Natural killer cell treated with Interleukin-12 subunit alpha and Interleukin-12 subunit beta and Interleukin-15 and Interleukin-18, amount 100 ng/mL, for 72 hours (primary cell): Measurements from ENCODE around the gene PRKD3. TPM values are rescaled to one million over a fixed set of nuclear protein-coding genes. Genes with fewer than 3 reads are reported as not detected.

ENCODE experiments used
- ATAC-seq, 2 donors: fragments of 150-1000 bp; cut with Tn5 transposase in 1 of 2; sonication (Bioruptor Pico), chemical (Tn5 transposase) in 1 of 2; 2 replicates each; pipeline ENCODE4 v1.10.0; 2021
- DNase-seq: peaks from one replicate; pipeline ENCODE4 v3.0.0; 2022; ENCODE audit warnings: low spot score
- H3K27ac Mint-ChIP-seq, 2 donors: 1 replicate in 1 of 2; 2 replicates in 1 of 2; pipeline ENCODE4 v1.8.0; 2022; ENCODE audit warnings: mixed read lengths in 2 of 2, mild to moderate bottlenecking in 1 of 2, moderate library complexity in 1 of 2
- H3K27me3 Mint-ChIP-seq, 2 donors: 1 replicate in 1 of 2; 2 replicates in 1 of 2; pipeline ENCODE4 v1.8.0; 2022; ENCODE audit warnings: mixed read lengths in 2 of 2
- H3K36me3 Mint-ChIP-seq: one replicate; pipeline ENCODE4 v1.8.0; 2022; ENCODE audit warnings: mixed read lengths
- H3K4me1 Mint-ChIP-seq, 2 donors: 1 replicate in 1 of 2; 2 replicates in 1 of 2; pipeline ENCODE4 v1.8.0; 2022; ENCODE audit warnings: low read depth in 2 of 2, mixed read lengths in 2 of 2, mild to moderate bottlenecking in 1 of 2
- H3K4me3 Mint-ChIP-seq: one replicate; pipeline ENCODE4 v1.8.0; 2022; ENCODE audit warnings: mixed read lengths
- H3K9me3 Mint-ChIP-seq: 2 replicates; pipeline ENCODE4 v1.8.0; 2022; ENCODE audit warnings: mixed read lengths
- total RNA-seq, 2 donors: library from RNA; stranded (reverse); gene quantifications; one replicate each; pipeline ENCODE4 v1.2.3, GENCODE V29; 2022

PRKD3 gene
- total RNA-seq, 2 donors from 2014 or later = 41.4 to 43.8 TPM

DNA sequence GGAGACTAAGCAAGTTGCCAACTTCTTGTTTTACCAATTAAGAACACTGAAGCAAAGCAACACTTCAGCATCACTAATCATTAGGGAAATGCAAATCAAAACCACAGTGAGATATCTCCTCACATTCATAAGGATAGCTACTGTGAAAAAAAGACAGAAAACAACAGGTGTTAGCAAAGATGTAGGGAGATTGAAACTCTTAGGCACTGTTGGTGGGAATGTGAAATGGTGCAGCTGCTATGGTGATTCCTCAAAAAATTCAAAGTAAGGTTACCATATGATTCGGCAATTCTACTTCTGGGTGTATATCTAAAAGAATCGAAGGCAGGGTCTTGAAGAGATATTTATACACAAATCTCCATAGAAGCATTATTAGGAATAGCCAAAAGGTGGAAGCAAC, 8.6 kb upstream of the PRKD3 start:
- Mint-ChIP-seq H3K4me1 (no peaks in the 10 kb centered on the region), H3K27me3 (peaks cover 21 to 36% of the 10 kb centered on the region in 2 donors), H3K36me3 (no peaks in the 10 kb centered on the region), H3K9me3 (no peaks in the 10 kb centered on the region), H3K27ac (no peak overlapping the region), H3K4me3 (no peak overlapping the region)
- DNase-seq (no peak), ATAC-seq (no peak)

DNA sequence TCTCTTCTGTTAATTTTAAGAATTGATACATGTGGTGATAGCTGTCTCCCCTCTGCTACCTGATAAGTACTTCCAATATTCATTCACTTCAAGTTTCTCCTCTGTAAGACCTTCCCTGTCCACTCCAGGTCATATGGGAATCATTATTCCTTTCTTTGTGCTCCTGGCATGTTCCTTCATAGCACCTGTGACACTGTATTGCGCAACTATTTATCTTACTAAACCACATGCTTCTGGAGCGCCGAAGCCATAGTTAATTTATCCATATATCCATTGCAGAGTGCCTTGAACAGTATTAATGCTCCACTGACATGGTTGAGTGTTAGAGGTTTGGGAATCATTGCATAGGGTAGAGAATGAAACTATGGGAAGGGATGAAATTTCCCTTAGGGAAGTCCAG, 7.9 kb upstream of the PRKD3 start:
- ATAC-seq = no peak

DNA sequence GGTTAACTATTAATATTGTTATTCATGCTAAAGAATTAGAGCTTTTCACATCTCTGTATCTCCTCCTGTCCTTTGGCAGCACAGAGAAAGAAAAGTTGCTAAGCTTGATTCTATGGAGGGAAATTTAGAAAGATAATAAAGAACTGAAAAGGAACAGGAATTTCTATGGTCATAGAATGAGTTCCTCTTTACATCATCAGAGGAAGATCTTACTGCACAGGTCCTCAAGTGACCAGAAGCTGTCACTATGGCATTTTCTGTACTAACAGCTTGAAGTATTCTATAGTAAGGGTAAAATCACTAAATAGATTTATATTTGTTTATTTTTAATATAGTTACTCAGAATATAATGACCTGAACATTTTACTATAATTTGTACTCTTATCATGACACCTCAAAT, 6.0 kb upstream of the PRKD3 start:
- peaks cover 2 to 4% of the 10 kb centered on the region in 2 donors for H3K4me1 Mint-ChIP-seq
- peaks cover 25 to 54% of the 10 kb centered on the region in 2 donors for H3K27me3 Mint-ChIP-seq
- H3K36me3 Mint-ChIP-seq = no peaks in the 10 kb centered on the region
- H3K4me3 Mint-ChIP-seq = no peak overlapping the region
- DNase-seq (no peak), ATAC-seq (no peak)
- H3K27ac Mint-ChIP-seq = no peak overlapping the region
- H3K9me3 Mint-ChIP-seq = no peaks in the 10 kb centered on the region

More for the DNA sequence above, 7.9 kb upstream of the PRKD3 start:
- no peak for DNase-seq
- Mint-ChIP-seq H3K27ac (no peak overlapping the region), H3K9me3 (no peaks in the 10 kb centered on the region), H3K4me1 (no peaks in the 10 kb centered on the region), H3K27me3 (peaks cover 19 to 43% of the 10 kb centered on the region in 2 donors), H3K4me3 (no peak overlapping the region), H3K36me3 (no peaks in the 10 kb centered on the region)

DNA sequence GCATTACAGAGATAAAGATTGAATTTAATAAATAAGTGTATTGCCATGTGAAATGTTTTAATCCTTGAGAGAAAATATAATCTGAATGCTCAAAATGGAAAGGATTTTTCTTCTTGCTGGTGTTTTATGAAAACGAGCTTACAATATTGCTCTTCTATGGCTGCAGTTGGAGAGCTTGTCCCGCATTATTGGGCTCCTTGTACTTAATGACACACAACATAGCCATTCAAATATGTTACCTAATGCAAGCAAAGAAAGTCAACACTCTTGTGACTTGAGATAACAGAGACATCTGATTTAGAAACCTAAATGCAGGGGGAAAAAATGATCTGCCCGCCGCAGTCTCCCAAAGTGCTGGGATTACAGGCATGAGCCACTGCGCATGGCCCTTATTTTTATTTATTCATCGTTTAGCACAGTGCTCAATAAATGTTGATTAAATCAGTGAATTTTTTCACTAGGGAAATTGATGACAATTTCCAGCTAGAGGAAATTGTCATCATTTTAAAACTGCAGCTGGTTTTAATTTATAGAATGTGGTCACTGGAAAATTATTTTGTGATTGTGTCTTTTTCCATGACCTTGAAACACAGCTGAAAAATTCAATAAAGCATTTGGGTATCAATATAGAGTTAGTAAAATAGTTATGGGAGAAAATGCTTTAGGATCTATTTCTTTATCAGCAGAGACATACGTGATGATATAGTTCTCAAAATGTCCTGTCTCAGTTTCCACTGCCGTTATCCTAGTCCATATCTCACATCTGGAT, 2.4 kb upstream of the PRKD3 start:
- no peak overlapping the region for H3K27ac Mint-ChIP-seq
- peaks cover 12 to 32% of the 10 kb centered on the region in 2 donors for H3K27me3 Mint-ChIP-seq
- H3K4me1 Mint-ChIP-seq = peaks cover 17 to 18% of the 10 kb centered on the region in 2 donors
- H3K36me3 Mint-ChIP-seq = no peaks in the 10 kb centered on the region
- DNase-seq = no peak
- ATAC-seq = no peak
- no peak overlapping the region for H3K4me3 Mint-ChIP-seq
- no peaks in the 10 kb centered on the region for H3K9me3 Mint-ChIP-seq

DNA sequence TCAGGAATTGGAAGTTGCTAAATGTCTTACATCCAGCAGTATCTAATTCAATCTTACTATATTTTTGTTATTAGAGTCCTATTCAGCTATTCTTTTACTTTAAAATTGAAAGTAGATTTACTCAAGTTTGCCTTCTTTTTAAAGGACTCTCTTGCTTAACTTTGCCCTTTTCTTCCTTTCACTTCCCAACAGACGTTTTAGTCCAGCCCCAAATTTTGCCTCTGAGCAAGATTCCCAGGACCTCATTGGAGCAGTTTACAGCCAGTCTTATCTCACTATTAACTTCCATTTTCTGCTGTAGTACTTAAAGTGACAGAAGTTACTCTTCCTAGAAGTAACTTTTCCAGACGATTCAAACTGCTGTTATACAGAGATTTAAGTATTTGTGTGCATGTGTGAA, 1.7 kb upstream of the PRKD3 start:
- ATAC-seq (no peak), DNase-seq (no peak)
- Mint-ChIP-seq H3K27ac (no peak overlapping the region), H3K36me3 (no peaks in the 10 kb centered on the region), H3K27me3 (peaks cover 10 to 25% of the 10 kb centered on the region in 2 donors), H3K4me1 (peaks cover 22 to 23% of the 10 kb centered on the region in 2 donors), H3K4me3 (no peak overlapping the region), H3K9me3 (no peaks in the 10 kb centered on the region)

DNA sequence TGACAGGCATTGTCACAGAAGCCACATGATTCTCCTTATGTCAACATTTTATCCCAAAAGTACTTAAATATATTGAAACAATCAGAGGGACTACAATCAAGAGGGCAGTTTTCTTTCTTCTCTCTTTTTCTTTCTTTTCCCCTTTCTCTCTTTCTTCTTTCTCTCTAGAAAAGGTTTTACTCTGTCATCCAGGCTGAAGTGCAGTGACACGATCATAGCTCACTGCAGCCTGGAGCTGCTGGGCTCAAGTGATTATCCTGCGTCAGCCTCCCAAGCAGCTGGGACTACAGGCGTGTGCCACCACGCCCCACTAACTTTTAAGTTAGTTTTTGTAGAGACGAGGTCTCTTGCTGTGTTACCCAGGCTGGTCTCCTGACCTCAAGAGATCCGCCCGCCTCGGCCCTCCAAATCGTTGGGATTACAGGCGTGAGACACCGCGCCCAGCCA, 1.0 kb upstream of the PRKD3 start:
- ATAC-seq (no peak), DNase-seq (no peak)
- peaks cover 24 to 26% of the 10 kb centered on the region in 2 donors for H3K4me1 Mint-ChIP-seq
- no peaks in the 10 kb centered on the region for H3K9me3 Mint-ChIP-seq
- peaks cover 7 to 20% of the 10 kb centered on the region in 2 donors for H3K27me3 Mint-ChIP-seq
- peak overlapping the region; percentile 85 for H3K4me3 Mint-ChIP-seq
- peak overlapping the region; percentile 76 to 77 for H3K27ac Mint-ChIP-seq
- no peaks in the 10 kb centered on the region for H3K36me3 Mint-ChIP-seq

DNA sequence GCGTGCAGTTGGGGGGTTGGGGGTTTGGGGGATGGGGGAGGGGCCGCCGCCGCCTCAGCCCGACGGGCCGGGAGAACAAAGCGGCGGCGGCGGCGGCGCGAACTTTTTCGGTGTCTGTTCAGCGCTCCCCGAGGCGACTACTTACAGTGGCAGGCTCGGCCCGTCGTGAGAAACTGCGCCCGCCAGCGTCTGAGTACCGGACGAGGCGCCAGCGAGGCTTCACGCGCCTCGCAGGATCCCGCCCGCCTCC, 172 bp downstream of the PRKD3 start:
- Mint-ChIP-seq H3K27me3 (peaks cover 7 to 20% of the 10 kb centered on the region in 2 donors), H3K27ac (no peak overlapping the region), H3K4me1 (peaks cover 24 to 26% of the 10 kb centered on the region in 2 donors), H3K9me3 (no peaks in the 10 kb centered on the region), H3K4me3 (peak overlapping the region; percentile 85), H3K36me3 (no peaks in the 10 kb centered on the region)
- peak; percentile 80 for DNase-seq
- ATAC-seq = no peak

DNA sequence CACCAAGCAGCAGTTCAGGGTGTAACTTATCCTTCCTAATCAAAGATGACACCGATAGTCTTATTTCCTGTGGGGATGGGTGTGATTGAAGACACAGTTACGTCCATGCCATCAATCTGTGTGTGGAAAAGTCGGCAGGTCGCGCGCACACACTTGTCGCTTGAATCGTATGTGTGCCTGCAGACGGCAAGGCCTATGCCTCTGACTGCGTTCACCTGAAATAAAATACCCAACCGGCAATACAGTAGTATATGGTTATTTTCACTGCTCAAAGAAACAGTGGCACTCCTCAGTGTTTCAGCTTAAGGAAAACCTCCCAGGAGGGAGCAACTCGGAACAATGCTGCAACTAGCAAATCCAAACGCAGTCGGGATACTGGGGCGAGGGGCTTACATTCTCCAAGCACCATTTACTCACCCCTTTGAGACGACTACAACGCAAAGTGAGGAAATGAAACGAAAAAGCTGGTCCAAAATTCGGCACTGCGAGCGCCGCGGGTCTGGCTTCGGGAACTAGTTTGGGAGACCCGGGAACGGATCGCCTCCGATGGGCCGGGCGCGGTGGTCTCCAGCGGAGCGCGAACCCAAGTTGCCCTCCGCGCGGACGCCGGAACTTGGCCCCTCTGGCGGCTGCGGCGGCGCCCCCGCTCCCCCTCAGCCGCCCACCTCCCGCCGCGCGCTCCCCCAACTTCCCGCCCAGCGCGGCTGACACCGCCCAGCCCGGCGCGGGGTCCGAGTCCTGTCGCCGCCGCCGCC, 675 bp downstream of the PRKD3 start:
- no peaks in the 10 kb centered on the region for H3K9me3 Mint-ChIP-seq
- peaks cover 24 to 27% of the 10 kb centered on the region in 2 donors for H3K4me1 Mint-ChIP-seq
- ATAC-seq = peak; percentile 65

DNA sequence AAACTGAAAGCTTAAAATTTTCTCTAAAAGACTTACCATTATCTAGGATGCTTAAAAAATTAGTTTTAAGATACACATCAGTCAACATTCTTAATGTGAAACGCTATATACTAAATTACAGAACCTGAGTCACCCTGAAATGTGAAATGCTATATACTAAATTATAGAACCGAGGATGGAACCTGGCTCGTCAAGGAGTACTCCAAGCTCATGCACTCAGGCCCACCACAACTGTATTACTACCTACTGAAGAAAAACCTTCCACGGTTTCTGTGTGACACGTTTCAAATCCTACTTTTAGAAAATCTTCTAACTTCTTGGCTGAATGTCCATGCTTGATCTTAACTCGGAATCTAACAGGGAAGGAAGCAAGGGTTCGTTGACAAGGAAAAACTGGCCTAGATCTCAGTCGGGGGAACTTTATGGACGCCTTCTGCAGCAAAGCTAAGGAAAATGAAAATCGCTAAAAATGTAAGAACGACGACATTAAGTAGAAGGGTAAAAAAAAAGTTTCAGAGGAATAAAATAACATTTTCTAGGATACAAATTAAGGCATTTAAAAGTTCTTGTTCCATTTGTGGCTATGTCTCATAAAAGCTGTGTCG, 1.4 kb downstream of the PRKD3 start:
- Mint-ChIP-seq H3K27me3 (peaks cover 7 to 18% of the 10 kb centered on the region in 2 donors), H3K4me3 (peak overlapping the region; percentile 89), H3K36me3 (no peaks in the 10 kb centered on the region), H3K9me3 (no peaks in the 10 kb centered on the region), H3K27ac (peak overlapping the region; percentile 84 to 97), H3K4me1 (peaks cover 30 to 34% of the 10 kb centered on the region in 2 donors)
- no peak for ATAC-seq
- no peak for DNase-seq

More for the DNA sequence above, 675 bp downstream of the PRKD3 start:
- H3K27me3 Mint-ChIP-seq = peaks cover 7 to 20% of the 10 kb centered on the region in 2 donors
- H3K27ac Mint-ChIP-seq = peak overlapping the region; percentile 84 to 97
- peak; percentile 62 for DNase-seq
- no peaks in the 10 kb centered on the region for H3K36me3 Mint-ChIP-seq
- peak overlapping the region; percentile 89 for H3K4me3 Mint-ChIP-seq

DNA sequence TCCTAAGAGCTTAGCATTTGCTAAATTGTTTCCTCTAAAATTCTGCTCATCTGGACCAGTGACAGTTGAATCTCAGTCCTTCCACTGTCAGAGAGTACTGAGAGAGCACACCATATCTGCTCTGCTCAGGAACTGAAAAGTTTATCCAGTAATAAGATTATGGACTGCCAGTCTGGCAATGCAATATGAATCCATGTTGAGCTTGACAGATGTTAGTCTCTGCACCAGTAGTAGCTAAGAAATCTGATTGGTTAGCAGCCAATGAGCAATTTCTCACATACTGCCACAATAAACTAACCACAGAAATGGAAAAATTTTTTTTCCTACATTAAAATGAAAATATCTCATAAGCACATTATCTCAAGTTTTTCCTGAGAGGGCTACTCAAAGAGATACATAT, 2.3 kb downstream of the PRKD3 start:
- H3K27me3 Mint-ChIP-seq = peaks cover 5 to 9% of the 10 kb centered on the region in 2 donors
- no peak overlapping the region for H3K27ac Mint-ChIP-seq
- no peaks in the 10 kb centered on the region for H3K9me3 Mint-ChIP-seq
- DNase-seq = no peak
- ATAC-seq = no peak
- no peaks in the 10 kb centered on the region for H3K36me3 Mint-ChIP-seq
- H3K4me3 Mint-ChIP-seq = peak overlapping the region; percentile 89
- peaks cover 38 to 42% of the 10 kb centered on the region in 2 donors for H3K4me1 Mint-ChIP-seq

DNA sequence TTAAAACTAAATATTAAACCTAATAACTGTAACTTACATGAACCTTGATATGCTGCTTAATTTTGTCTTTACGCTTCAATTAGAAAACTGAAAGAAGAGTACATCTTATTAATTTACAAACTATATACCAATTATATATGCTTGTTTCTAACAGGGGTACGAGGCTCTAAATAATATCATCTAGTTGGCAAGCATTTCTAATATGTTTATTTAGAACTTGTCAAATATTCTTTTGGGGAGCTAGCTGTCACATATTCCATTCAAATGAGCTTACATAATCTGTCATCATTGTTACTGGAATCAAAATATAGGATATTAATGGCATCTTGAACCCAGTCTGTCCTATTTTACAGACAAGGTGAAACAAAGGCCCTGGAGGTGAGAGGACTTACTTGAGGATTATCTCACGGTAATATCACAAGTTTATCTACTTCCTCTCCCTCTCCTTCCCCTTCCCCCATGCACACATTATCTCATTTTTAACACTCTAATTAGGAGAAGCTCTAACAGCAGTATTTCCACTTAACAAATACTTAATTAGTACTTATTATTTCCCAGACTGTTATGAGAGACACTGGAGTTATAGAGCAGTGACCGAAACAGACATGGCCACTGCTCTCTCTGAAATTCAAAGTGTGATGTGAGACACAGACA, 3.5 kb downstream of the PRKD3 start:
- ATAC-seq (no peak), DNase-seq (no peak)
- peak overlapping the region; percentile 54 for H3K4me3 Mint-ChIP-seq
- no peaks in the 10 kb centered on the region for H3K9me3 Mint-ChIP-seq
- no peak overlapping the region for H3K27ac Mint-ChIP-seq
- H3K36me3 Mint-ChIP-seq = no peaks in the 10 kb centered on the region
- no peaks in the 10 kb centered on the region for H3K27me3 Mint-ChIP-seq
- H3K4me1 Mint-ChIP-seq = peaks cover 37 to 42% of the 10 kb centered on the region in 2 donors

DNA sequence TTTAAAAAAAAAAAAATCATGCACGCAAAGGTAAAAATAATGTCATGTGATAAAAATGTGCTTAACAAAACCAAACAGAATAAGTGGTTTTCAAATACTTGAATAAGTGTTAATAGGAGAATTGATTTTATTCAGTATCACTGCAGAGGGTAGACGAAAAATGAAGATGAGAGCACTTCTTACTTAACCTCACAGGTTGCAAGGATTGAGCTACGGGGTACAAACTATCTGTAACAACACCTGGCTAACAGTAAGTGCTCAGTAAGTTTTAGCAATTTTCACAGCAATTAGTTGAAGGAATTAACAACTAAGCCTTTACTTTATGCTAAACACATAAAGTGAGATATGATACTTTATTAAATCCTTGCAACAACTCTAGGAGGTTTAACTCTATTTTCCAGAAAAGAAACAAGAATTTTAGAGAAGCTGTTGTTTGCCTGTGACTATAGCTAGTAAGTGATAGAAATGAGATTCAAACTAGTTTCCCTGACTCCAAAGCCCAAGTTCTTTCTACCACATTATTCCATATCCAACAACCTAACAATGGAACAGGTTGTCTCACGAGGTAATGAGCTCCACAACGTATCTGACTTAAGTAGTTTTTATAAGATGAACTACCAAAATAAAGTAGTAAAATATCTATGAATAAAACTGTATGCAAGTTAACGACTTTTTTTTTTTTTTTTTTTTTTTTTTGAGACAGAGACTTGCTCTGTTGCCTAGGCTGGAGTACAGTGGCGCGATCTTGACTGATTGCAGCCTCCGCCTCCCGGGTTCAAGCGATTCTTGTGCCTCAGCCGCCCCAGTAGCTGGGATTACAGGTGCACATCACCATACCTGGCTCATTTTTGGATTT, 4.7 kb downstream of the PRKD3 start:
- DNase-seq = no peak
- Mint-ChIP-seq H3K4me1 (peaks cover 35 to 36% of the 10 kb centered on the region in 2 donors), H3K9me3 (no peaks in the 10 kb centered on the region), H3K27ac (no peak overlapping the region), H3K27me3 (no peaks in the 10 kb centered on the region), H3K36me3 (no peaks in the 10 kb centered on the region), H3K4me3 (no peak overlapping the region)
- no peak for ATAC-seq

DNA sequence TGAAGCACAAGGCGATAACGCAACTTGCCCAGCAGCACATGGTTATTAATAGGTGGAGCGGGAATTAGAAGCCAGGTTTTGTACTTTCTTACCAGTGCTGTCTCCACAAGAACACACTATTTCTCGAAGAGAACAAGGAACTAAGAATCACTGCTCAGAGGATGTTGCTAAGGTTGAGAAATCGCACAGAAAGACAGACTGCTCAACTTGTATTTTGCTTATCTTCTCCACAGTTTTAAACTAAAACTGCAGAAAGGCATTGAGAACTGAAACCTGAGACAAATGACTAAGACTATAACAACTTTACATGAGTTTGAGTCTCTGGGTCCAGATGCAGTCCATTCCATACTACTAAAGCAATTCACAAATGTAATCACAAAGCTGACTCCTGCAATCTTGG, 6.2 kb downstream of the PRKD3 start:
- peak in 1 of 2 donors; percentile 46 for ATAC-seq
- Mint-ChIP-seq H3K4me1 (peaks cover 36 to 38% of the 10 kb centered on the region in 2 donors), H3K27me3 (no peaks in the 10 kb centered on the region), H3K27ac (no peak overlapping the region), H3K9me3 (no peaks in the 10 kb centered on the region), H3K4me3 (no peak overlapping the region), H3K36me3 (no peaks in the 10 kb centered on the region)
- no peak for DNase-seq
